ENCODE data around the gene LDB3. TPM values are rescaled to one million over a fixed set of nuclear protein-coding genes. Genes with fewer than 3 reads are reported as not detected.

Gene LDB3
- total RNA-seq, 1 donor from 2014 or later = 92.0 TPM

- H3K36me3 Mint-ChIP-seq (ENCODE audit: unreplicated experiment) = peaks cover 6% of the 10 kb centered on the region
- peaks cover 2% of the 10 kb centered on the region for H3K4me1 Mint-ChIP-seq (ENCODE audit: low read depth, unreplicated experiment)
- TF ChIP-seq CTCF (IDR thresholded peaks at IDR 0.05; ENCODE audit: partially characterized antibody, unreplicated experiment) = no peak
- DNase-seq = no peak
- H3K27me3 Mint-ChIP-seq (ENCODE audit: unreplicated experiment) = peaks cover 5% of the 10 kb centered on the region
- H3K27ac Mint-ChIP-seq (ENCODE audit: unreplicated experiment) = no peak overlapping the region
- peaks cover 1% of the 10 kb centered on the region for H3K9me3 Mint-ChIP-seq (ENCODE audit: unreplicated experiment)
- no peak overlapping the region for H3K4me3 Mint-ChIP-seq (ENCODE audit: unreplicated experiment)
Observed at GRCh38 chr10:86728056-86728455, 59.7 kb downstream of the LDB3 start.

DNA sequence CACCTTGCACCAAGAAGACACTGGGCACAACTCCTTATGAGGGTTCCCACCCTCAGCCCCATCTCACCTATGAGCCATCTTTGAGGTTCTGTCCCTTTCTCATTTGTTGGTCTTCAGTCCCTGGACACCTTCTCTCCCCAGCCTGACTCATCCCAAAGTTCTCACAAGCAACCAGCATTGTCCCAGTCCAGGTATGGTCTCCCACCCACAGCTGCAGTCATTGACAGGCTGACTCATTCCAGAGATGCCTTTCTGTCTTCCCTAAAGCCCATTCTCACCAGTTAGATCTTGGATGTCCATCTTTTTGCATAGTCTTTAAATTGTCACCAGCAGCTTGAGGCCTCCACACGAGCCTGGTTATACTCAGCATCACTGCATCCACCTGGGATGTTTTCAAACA is 61.4 kb downstream of the LDB3 start:
- peaks cover 2% of the 10 kb centered on the region for H3K4me1 Mint-ChIP-seq (ENCODE audit: low read depth, unreplicated experiment)
- no peak for DNase-seq
- H3K27me3 Mint-ChIP-seq (ENCODE audit: unreplicated experiment) = peaks cover 5% of the 10 kb centered on the region
- TF ChIP-seq CTCF (IDR thresholded peaks at IDR 0.05; ENCODE audit: partially characterized antibody, unreplicated experiment) = no peak
- H3K27ac Mint-ChIP-seq (ENCODE audit: unreplicated experiment) = no peak overlapping the region
- peaks cover 6% of the 10 kb centered on the region for H3K36me3 Mint-ChIP-seq (ENCODE audit: unreplicated experiment)
- H3K4me3 Mint-ChIP-seq (ENCODE audit: unreplicated experiment) = no peak overlapping the region
- H3K9me3 Mint-ChIP-seq (ENCODE audit: unreplicated experiment) = peaks cover 1% of the 10 kb centered on the region

DNA sequence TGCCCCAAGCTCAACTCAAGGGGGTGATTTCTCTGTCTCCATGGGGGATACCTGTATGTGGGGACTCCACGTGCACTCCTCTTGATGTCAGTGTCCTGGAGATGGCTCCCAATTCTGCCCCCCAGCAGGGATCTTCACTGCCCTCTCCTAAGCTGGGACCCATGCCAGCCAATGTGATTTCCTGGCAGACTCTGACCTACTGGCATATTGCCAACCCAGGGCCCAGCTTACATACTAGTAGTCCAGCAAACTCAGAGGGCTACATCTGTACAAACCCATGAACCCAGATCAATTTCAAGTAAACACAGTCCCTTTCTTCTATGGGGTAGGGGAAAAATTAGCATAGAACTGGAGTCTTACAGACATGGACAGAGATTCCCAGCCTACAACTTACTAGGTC is 61.9 kb downstream of the LDB3 start:
- TF ChIP-seq CTCF (IDR thresholded peaks at IDR 0.05; ENCODE audit: partially characterized antibody, unreplicated experiment) = no peak
- DNase-seq = no peak
- Mint-ChIP-seq H3K4me3 (ENCODE audit: unreplicated experiment) (no peak overlapping the region), H3K9me3 (ENCODE audit: unreplicated experiment) (peaks cover 1% of the 10 kb centered on the region), H3K4me1 (ENCODE audit: low read depth, unreplicated experiment) (peaks cover 2% of the 10 kb centered on the region), H3K27ac (ENCODE audit: unreplicated experiment) (no peak overlapping the region), H3K27me3 (ENCODE audit: unreplicated experiment) (peaks cover 5% of the 10 kb centered on the region), H3K36me3 (ENCODE audit: unreplicated experiment) (peaks cover 6% of the 10 kb centered on the region)

GRCh38 chr10:86732771-86733170 is 64.5 kb downstream of the LDB3 start:
- Mint-ChIP-seq H3K27ac (ENCODE audit: unreplicated experiment) (no peak overlapping the region), H3K36me3 (ENCODE audit: unreplicated experiment) (peaks cover 6% of the 10 kb centered on the region), H3K27me3 (ENCODE audit: unreplicated experiment) (peaks cover 5% of the 10 kb centered on the region), H3K4me1 (ENCODE audit: low read depth, unreplicated experiment) (peaks cover 2% of the 10 kb centered on the region), H3K4me3 (ENCODE audit: unreplicated experiment) (no peak overlapping the region), H3K9me3 (ENCODE audit: unreplicated experiment) (peaks cover 1% of the 10 kb centered on the region)
- no peak for DNase-seq
- TF ChIP-seq CTCF (IDR thresholded peaks at IDR 0.05; ENCODE audit: partially characterized antibody, unreplicated experiment) = no peak

DNA sequence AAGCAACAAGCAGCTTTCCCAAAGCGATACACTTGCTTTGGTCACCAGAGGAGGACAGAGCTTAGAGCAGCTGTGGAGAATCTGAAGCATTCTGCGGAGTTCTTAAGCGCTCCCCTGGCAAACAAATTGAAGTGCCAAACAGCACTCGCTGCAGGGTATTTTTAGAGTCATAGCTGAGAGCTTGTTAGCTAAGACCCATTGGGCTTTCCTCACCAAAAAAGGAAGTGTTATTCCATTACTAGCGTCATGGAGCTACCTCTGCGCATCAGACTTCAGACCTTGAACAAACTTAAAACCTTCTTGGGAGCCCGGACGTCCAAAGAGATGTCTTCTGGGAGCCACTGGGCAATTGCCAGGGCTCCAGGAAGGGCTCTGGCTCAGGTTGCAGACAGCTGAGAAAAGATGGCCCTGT is 65.0 kb downstream of the LDB3 start:
- no peak for DNase-seq
- H3K27me3 Mint-ChIP-seq (ENCODE audit: unreplicated experiment) = peaks cover 2% of the 10 kb centered on the region
- peaks cover 2% of the 10 kb centered on the region for H3K4me1 Mint-ChIP-seq (ENCODE audit: low read depth, unreplicated experiment)
- H3K4me3 Mint-ChIP-seq (ENCODE audit: unreplicated experiment) = no peak overlapping the region
- no peak for TF ChIP-seq CTCF (IDR thresholded peaks at IDR 0.05; ENCODE audit: partially characterized antibody, unreplicated experiment)
- H3K9me3 Mint-ChIP-seq (ENCODE audit: unreplicated experiment) = peaks cover 1% of the 10 kb centered on the region
- H3K36me3 Mint-ChIP-seq (ENCODE audit: unreplicated experiment) = peaks cover under 1% of the 10 kb centered on the region
- no peak overlapping the region for H3K27ac Mint-ChIP-seq (ENCODE audit: unreplicated experiment)

Measured in glutamatergic neuron (in vitro differentiated cells).